DMS153 (cell line): Measurements from ENCODE around the gene PVR.
"Not testable (repeated sequence)": the region's sequence is repeated elsewhere in the genome, so short reads cannot be mapped to it uniquely, and the experiment has no call there.

Source experiments
- DNase-seq: peaks from one replicate; lab custom pipeline; 2025; lab: John Stamatoyannopoulos, UW

The PVR gene

DNA sequence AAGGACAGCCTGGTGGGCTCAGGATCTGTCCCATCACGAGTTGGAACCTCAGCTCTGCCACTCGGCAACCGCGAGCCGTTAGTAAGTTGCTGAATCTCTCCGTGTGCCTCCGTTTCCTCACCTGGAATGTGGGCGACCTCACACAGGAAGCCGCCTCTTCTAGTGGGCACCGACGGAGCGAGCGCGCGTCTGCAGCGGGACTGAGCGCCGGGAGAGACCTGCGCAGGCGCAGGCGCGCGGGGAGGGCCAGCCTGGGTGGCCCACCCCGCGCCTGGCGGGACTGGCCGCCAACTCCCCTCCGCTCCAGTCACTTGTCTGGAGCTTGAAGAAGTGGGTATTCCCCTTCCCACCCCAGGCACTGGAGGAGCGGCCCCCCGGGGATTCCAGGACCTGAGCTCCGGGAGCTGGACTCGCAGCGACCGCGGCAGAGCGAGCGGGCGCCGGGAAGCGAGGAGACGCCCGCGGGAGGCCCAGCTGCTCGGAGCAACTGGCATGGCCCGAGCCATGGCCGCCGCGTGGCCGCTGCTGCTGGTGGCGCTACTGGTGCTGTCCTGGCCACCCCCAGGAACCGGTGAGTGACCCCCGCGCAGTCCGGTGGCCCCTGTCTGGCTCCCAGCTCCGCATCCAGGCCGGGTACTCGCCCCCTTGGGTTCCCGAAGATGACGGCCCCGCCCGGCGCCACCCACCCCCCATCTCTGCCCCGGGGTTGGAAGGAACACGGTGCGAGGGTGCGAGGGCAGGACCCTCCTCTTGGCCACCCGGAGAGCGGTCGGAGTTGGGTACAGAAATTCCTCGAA, at the start of gene PVR:
PVR (plus strand) TSS at position 306 of the 797 bp plus-strand sequence; CDS start at position 493, 187 bp downstream.
- DNase-seq, result peak; percentile 56

DNA sequence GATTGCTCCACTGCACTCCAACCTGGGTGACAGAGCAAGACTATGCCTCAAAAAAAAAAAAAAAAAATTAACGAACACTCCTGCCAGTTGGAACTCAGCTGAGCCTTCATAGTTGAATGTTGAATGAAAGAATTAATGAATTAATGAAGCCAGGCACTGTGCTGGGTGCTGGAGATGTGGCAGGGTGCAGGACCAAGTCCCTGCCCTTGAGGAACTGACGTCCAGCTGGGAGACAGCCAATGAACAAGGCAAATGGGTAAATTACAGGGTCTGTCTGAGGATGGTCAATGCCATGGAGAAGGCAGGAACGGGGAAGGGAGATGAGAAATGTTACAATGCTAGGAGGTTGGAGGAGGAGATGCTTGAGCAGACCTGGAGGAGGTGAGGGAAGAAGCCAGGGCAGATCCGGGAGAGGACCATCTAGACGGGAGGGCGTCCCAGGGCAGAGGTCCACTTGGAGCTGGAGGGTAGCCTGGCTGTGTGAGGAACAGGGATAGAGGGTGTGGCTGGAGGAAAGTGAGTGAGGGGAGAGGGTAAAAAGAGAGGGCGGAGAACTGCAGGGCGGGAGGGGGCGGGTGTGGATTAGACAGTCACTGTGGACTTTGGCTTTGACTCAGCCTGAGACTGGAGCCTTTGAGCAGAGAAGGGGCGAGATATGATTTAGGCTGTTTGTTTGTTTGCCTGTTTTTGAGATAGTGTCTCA, 47.1 kb upstream of the PVR start:
- no peak for DNase-seq

GRCh38 chr19:44597131-44597491, 46.6 kb upstream of the PVR start:
- DNase-seq, result no peak

DNA sequence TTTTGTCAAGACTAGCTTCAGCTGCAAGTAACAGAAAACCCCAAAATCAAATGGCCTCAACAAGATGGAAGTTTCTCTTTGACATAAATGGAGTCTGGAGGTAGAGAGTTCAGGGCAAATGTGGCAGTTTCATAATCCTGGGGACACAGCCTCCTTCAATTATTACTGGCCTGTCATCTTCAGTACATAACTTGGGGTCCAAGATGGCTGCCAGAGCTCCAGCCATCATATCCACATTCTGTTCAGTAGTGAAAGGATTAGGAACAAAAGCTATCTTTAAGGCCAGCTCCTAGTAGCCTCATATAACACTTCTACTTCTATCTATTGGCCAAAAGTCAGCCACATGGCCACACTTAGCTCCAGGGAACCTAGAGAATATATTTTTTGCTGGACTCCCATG, 45.4 kb upstream of the PVR start:
- DNase-seq, result no peak

DNA sequence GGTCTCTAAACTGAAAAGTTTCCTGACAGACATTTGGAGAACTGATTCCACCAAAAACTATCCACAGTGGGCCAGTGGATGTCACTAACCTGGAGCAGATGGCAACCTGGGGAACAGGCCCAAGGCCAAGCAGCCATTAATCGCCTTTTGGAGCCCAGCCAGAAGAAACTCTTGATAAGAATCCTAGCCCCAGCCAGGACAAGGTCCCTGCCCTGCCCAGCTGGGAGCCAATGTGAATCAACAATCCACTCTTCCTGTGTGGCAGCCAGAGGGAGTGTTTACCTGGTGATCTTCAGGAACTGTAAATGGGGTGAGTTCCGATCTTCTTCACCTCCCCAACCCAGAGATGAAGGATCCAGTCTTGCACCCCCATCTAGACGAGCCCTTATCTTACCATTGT, 44.8 kb upstream of the PVR start:
- DNase-seq, result no peak

DNA sequence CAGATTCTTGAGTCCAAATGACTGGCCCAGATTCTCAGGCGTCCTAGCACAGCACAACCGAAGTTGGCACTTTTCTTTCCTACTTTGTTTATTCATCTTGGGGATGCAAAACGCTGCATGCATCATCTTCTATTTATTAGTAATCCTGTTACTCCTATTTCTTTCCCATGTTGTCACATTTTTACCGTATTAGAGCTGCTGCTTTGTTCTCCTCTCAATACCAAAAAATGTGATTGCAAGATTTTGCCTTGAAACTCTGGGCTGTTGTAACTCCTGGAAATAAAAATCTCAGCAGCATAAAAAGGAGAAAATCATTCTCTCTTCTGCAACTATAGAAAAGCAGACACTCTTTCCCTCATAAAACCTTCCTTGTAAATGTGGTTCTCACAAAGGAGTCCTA, 43.2 kb upstream of the PVR start:
- DNase-seq, result no peak

DNA sequence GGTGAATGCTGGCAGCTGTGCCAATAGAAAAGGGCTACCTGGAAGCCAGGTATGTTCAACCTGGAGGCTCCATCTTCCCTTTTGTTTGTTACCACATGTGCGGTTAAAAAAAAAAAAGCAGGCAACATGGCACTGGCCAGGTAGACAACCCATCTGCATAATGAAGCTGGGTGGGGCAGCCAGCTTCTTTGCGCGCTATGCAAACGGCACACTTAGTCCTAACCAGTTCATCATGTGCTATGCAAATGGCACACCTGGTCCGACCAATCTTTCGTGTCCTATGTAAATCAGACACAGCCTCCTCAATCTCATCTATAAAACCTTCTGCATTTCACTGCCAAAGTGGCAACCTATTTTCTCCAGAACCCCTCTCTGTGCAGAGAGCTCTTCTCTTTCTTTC, 41.6 kb upstream of the PVR start:
- DNase-seq, result peak; percentile 80

DNA sequence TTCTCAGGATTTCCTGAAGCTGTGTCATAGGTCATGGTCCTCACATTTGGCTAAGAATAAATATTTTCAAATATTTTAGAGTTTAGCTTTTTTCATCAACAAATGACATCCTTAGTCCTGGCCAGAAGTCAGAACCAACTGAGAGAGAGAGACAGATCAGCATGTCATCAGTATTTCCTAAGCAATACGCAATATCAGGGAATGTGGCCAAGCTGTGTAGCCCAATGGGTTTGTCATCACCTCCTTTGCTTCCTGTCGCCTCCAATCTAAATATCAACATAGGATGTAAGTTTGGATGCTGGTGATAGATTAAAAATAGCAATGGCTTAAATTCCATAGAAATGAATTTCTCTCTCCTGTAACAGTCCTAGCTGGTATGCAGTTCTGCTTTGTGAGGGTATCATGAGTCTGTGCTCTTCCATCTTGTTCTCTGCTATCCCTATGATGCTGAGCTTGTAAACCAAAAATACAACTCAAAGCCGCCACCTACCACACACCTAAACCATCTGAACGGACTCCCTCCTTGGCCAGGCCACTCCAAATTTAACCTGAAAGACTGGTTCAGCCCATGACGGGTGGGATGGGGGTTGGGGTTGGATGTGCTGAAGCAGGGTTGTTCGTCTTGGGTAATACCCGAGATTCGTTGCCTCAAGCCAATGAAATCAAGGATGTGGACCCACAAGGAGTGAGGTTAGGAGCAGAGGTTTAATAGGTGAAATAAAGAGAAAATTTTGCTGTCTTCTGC, 40.3 kb upstream of the PVR start:
- DNase-seq, result no peak

- DNase-seq, result no peak
Observed at GRCh38 chr19:44604241-44604640, 39.5 kb upstream of the PVR start.

- no peak for DNase-seq
Observed at GRCh38 chr19:44605547-44605946, 38.2 kb upstream of the PVR start.

- no peak for DNase-seq
Observed at GRCh38 chr19:44607049-44607448, 36.7 kb upstream of the PVR start.

DNA sequence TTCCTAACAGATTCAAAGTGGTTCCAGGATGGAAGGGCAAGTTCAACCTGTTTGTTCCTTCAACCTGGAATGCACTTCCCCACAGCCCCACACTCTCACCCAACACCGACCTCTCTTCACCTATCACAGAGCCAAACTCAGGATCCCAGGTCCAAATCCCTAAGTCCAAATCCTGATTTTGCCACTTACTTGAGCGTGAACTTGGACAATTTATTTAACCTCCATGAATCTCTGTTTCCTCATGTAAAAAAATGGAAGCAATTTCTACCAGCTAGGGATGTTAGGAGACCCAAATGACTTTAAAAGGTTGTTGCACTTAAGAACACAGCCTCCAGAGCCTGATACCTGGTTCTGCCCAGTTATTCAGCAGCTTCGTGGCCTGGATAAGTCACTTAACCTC, 35.8 kb upstream of the PVR start:
- no peak for DNase-seq

DNA sequence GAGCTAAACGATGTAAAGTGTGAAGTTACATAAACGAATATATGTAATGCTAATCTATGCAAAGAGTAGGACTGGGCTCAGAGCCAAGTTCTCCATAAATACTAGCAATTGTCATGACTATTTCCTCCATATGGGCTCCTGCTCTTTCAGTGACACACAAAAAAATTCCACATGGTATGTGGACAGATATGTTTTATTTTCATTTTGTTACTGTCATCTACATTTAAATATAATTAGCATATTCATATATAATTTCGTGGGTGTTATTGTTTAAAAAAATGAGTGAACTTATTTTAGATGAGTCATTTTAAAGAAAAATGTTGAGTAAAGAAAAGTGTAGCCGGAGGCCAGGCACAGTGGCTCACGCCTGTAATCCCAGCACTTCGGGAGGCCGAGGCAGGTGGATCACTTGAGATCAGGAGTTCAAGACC, 35.3 kb upstream of the PVR start:
- no peak for DNase-seq

DNA sequence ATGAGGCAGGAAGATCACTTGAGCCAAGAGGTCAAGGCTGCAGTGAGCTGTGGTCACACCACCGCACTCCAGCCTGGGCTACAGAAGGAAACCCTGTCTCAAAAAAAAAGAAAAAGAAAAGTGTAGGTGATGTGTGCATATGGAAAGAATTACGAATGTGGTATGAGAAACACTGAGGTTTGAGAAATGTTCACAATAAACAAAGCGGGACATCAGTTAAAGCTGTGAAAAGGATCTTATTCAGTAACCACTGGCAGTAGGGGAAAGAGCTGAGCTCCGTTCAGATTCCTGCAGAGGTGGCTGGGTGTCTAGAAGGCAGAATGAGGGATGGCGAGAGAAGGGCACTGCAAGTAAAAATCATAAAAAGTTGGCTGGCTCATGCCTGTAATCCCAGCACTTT, 34.5 kb upstream of the PVR start:
- no peak for DNase-seq

- not testable (repeated sequence) for DNase-seq
Observed at GRCh38 chr19:44610497-44610896, 33.2 kb upstream of the PVR start.

- peak; percentile 94 for DNase-seq
Observed at GRCh38 chr19:44611812-44612295, 31.9 kb upstream of the PVR start.

DNA sequence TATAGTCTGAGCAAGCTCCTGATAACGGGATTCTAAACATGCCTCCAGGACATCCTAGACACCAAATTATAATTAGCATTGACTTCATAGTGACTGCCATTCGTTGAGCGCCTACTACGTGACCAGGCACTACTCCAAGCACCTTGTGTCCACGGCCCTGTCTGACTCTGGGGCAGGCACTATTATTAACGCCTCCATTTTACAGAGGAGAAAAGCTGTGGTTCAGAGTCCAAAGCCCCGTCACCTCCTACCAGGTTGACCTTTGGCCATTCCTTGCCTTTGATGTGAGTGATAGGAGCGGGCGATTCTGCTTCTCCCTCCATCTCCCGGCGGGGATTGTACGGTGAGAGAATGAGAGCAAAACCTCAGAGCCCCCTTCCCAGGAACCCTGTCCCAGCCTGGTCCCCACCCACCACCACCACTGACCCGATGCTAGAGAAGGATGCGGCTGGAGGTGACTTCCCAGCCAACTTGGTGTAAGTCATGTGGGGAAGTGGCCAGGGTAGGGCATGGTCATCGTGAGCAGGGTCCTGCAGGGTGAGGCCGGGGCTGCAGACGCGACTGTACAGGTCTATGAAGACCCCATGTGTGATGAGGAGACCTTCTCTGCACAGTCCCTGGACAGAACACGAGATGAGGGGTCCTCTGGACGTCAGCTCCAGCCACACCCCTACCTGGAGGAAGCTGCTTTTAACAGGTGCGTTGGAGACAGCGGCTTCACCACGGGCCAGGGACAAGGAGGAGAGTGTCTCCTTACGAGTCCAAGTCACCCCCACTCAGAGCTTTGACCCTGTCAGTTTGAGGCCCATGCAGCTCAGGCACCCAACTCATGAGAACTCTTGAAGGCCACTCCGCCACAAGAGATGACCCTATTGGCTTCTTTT, 30.2 kb upstream of the PVR start, which contains the start of gene IGSF23:
IGSF23 (plus strand) TSS at position 269 of the 884 bp plus-strand sequence; CDS start at position 352, 83 bp downstream.
- DNase-seq, result no peak

DNA sequence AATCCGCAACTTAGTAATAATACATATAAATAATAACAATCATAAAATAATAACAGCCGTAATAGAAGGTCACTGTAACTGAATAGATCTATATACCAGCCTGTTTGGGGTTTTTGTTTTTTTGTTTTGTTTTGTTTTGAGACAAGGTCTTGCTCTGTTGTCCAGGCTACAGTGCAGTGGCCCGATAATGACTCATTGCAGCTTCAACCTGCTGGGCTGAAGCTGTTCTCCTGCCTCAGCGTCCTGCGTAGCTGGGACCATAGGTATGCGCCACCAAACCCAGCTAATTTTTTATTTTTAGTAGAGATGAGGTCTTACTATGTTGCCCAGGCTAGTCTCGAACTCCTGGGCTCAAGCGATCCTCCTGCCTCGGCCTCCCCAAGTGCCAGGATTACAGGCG, 29.4 kb upstream of the PVR start:
- DNase-seq, result no peak

DNA sequence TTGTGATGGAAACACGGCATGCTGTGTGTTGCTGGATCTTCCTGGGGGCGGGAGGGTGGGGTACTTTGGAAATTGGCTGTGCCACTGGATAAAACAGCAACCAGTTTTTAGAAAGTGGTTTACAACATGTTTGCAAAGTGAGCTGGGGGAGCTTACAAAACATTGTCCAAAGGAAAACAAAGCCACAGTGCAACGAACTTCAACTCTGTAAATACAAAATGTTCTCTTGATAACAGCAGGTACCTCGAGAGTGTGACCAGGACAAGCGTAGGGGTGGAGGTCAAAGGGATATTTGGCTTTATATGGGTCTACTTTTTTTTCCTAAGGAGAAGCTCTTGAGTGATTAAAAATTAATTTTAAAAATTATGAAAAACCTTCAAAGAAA, 27.9 kb upstream of the PVR start:
- DNase-seq, result no peak

GRCh38 chr19:44617110-44617880, 26.4 kb upstream of the PVR start:
- no peak for DNase-seq
